NCI-H1930 (cell line): ENCODE results near the gene RPL32.
A peak's percentile ranks its signal among the peaks of the same experiment; 100 is the strongest.

Source experiments
- DNase-seq, 2 experiments: peaks; one replicate each; lab custom pipeline; 2025; lab: John Stamatoyannopoulos, UW

Gene RPL32

DNA sequence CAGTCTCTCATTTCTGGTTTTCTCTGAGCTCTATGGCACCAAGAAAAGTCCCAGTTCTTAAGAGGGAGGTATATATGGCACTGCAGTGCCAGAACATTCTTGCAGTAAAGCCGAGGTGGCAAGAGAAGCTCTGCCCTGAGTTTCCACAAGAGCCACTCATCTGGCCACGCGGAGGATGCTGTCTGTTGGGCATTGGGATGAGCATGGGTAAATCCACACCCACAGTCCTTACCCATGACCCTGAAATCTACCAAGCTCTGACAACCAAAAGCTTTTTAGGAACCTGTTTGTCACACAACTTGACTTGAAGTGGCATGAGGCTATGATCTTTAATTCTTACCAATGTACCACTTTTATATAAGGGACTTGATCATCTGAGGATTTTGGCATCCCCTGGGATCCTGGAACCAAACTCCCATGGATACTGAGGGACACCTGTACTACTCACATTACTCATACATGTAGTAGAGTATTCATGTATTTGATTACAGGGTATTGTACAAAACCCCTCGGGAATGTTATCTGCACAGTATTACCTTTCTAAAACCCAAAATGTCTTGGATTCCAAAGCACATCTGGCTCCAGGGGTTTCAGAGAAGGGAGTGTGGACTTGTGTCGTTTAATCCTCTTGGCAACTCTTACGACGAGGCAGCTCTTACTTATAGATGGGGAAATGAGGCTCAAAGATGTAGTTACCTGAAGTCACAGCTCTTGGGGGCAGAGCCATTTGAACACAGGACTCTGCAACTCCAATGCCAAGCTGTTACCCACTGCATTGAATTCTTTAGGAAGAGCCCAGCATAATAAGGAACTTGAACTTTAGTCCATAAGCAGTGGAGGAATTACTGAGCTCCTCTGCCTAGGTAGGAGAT, 8.8 kb downstream of the RPL32 start:
- DNase-seq: no peak

DNA sequence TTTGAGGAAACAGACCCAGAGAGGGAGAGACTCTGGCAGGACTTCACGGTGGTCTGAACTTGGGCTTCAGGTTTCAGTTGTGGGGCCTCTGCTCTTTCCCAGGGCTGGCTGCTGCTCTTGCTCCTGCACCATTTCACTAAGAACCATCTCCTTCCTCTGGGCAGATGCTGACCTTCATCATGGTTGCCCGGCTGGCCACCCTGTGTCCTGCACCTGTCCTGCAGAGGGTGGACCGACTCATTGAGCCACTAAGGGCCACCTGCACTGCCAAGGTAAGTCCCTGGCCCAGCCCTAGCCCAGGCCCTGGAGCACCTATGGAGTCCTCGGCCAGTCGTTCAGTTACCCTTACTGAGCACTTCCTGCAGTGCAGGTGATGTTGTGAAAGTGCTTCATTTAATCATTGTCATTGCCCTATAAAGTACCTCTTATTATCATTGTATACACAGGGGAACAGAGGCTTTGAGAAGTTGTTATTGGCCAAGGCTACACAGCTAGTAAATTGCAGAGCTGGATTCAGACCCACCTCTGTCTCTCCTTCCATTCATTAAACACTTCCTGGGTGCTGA, 10.0 kb downstream of the RPL32 start:
- DNase-seq: no peak

DNA sequence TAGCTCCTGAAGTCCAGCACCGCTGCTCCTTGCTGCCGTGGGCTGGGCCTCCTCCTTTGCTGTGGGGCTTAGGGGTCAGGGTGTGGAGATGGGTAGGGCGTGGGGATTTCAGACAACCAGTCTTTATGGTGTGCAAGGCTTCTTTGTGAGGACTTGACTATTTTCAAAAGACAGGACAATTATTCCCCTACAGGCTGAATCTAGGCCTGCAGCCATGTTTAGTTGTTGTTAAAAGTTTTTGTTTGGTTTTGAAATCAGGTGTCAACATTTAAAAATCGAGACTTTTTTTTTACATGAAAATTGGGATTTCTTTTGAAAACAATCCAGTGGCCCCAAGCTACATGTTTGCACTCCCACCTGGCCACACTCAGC, 10.6 kb downstream of the RPL32 start:
- no peak for DNase-seq

DNA sequence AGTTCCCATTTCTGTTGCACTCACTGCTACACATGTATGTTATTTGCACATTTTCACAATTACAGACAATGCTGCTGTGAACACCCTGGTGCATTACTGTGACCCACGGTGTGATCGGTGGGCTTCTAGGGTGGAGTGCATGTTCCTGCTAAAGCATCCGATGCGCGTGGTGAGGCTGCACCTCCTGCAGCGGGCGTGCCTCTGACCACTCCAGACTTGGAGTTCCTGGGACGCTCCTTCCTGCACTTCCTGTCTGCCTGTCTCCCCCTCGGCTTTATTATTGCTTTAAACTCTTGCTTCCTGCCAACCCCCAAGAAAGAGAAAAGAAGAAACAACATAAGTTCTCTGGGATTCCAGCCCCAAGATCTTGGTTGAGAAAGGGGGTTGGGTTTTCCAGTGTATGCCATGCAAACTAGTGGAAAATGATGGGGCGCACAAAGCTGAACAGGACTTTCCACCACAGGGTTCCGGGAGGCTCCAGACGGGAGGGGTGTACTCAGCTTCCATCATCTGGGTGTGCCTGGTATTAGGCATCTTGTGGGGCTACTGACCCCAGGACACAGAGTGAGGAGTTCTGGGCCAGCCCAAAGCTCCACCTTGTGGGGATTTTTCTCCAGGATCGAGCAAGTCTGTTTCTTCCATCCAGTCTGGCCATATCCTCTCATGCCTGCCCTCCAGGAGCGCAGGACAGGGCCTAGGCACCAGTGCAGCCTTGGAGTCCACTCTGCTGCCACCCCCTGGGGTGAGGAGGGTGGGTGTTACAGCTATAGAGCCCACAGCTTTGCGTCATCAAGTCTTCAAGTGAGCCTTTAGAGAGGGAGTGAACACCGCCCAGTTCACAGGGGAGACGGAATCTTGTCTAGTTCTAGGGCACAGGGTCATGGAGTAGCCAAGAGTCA, 11.2 kb downstream of the RPL32 start:
- no peak for DNase-seq

DNA sequence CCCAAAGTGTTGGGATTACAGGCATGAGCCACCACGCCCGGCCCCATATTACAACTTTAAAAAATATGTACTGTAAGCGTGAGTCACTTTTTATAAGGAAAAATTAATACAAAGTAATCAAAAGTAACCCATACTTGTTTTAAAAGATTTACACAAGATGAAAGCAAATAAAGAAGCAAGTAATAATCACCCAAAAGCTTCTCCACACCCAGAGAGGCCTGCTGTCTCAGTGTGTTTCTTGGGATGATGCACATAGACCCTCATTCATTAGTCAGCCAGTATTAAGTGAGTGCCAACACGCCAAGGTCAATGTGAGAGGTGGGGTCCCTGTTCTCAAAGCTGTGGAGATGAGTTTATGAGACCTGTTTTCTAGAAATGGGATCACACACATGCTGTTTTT, 12.0 kb downstream of the RPL32 start:
- DNase-seq: no peak

DNA sequence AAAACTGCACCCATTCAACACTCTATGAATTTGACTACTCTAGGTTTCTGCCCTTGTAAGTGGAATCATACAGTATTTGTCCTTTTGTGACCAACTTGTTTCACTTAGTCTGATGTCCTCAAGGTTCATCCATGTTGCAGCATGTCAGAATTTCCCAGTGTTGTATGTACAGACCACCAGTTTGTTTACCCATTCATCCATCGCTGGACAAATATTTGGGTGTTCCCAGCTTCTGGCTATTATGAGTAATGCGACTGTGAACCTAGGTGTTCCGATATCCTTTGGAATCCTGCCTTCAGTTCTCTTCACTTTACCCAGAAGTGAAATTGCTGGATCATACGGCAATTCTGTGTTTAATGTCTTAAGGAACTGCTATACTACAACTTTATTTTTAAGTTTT, 12.6 kb downstream of the RPL32 start:
- DNase-seq: no peak

DNA sequence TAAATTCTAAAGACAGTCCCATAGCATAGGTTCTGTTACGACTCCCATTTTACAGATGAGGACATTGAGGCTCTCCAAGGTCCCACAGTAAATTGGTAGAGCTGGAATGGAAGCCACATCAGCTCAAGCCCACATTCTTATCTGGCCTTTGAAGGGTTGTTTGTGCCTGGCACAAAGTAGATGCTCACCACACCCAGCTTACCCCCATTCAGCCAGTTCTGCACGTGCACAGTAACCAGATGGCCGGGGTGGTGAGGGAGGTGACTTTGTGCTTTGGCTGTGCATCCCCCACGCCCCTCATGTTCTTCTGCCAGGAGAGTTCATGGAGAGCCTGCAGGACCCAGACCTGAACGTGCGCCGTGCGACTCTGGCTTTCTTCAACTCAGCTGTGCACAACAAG, 16.2 kb downstream of the RPL32 start:
- DNase-seq: no peak

DNA sequence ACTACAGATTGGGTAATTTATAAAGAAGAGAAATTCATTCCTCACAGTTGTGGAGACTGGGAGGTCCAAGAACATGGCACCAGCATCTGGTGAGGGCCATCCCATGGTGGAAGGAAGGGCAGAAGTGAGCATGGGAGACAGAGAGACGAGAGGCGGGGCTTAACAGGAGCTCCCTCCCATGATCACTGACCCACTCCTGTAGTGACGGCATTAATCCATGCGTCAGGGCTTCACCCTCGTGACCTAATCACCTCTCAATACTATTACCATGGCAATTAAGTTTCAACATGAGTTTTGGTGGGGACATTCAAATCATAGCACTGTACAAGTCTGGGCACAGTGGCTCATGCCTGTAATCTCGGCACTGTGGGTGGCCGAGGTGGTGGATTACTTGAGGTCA, 17.1 kb downstream of the RPL32 start:
- DNase-seq: no peak

DNA sequence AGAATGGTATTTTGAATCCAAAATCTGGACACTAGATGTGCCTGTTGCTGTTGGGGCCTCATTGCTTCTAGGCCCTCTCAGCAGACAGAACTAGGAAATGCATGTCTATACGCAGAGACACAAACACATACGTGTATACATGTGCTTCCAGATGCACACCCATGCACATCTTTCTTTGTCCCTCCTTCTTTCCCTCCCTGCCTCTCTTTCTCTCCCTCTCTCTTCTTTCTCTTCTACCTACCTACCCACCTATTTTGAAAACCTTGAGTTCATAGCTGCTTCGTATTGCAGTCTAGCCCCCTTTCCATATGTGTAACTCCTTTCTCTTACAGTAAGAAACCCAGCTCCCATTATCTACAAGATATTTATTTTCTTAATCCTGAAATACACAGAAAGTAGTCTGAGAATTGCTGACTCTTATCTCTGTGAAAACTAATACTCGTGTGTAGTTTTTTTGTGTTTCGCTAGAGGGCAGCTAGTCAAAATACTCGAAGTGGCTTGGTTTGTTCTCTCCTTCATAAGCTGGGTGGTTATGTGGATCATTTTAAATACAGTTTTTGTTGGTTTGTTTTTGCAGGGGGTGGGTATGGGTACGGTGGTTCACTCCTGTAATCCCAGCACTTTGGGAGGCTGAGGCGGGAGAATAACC, 18.5 kb downstream of the RPL32 start:
- no peak for DNase-seq

DNA sequence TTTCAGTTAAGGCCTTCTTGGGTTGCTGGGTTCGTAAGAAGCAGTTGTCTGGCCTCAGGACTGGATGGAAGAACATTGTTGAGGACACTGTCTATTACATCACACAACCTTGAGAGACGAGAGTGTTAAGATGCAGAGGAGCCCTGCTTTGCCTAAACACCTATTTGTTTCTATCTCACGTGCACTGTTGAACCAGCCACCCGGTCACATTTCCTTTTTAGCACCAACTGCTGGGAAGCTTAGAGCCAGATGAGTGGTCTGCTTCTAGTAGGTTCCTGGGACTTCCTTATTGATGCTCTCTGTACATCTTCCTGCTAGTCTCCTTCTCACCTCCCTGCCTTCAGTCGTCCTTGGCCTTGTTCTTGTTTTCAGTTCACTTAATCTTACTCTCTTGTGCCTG, 22.6 kb downstream of the RPL32 start:
- no peak for DNase-seq

DNA sequence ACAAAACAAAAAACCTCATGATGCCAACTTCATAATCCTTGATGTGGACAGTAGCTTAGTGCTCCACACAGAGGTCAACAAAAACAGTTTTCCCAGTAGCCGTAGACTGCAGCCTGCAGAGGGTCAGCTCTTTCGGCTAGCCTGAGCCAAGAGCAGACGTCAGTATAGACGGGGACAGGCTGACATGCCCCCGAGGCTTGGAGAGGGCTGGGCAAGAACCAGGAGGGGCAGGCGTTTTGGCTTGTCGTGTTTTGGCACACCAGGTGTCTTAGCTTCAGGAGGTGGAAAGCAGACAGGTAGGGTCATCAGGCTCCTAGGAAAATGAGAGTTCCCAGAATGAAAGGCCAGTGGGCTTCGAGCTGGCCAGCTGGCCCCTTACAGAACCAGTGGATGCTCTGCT, 23.1 kb downstream of the RPL32 start:
- no peak for DNase-seq

DNA sequence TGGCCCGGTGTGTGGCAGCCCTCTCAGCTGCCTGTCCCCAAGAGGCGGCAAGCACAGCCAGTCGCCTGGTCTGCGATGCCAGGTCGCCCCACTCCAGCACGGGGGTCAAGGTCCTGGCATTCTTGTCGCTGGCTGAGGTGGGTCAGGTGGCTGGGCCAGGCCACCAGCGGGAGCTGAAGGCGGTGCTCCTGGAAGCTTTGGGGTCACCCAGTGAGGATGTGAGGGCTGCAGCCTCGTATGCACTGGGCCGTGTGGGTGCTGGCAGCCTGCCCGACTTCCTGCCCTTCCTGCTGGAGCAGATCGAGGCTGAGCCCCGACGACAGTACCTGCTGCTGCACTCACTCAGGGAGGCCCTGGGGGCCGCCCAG, 24.0 kb downstream of the RPL32 start:
- DNase-seq: no peak

DNA sequence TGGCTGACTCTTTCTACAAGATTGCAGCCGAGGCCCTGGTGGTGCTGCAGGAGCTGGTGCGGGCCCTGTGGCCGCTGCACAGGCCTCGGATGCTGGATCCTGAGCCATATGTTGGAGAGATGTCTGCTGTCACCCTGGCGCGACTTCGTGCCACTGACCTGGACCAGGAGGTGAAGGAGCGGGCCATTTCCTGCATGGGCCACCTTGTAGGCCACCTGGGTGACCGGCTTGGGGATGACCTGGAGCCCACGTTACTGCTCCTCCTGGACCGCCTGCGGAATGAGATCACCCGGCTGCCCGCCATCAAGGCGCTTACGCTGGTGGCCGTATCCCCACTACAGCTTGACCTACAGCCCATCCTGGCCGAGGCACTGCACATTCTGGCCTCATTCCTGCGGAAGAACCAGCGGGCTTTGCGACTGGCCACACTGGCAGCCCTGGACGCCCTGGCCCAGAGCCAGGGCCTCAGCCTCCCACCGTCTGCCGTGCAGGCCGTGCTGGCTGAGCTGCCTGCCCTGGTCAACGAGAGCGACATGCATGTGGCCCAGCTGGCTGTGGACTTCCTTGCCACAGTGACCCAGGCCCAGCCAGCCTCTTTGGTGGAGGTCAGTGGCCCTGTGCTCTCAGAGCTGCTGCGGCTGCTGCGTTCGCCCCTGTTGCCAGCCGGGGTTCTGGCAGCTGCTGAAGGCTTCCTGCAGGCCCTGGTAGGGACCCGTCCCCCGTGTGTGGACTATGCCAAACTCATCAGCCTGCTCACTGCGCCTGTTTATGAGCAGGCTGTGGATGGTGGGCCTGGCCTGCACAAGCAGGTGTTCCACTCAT, 24.6 kb downstream of the RPL32 start:
- DNase-seq: no peak

DNA sequence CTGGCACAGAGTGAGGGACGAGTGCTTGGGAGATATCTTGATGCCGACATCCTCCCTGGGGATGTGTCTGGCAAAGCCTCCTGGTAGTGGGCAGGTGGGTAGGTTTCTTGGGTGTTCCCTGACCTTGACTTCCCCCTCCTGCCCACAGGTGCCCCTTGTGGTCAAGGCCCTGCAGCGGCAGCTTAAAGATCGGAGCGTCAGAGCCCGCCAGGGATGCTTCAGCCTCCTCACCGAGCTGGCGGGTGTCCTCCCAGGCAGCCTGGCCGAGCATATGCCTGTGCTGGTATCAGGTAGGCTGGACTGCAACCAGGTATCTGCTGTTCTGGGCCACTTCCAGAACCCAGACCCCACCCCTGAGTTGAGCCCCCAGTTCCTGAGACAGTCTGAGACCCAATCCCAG, 25.6 kb downstream of the RPL32 start:
- DNase-seq: no peak

DNA sequence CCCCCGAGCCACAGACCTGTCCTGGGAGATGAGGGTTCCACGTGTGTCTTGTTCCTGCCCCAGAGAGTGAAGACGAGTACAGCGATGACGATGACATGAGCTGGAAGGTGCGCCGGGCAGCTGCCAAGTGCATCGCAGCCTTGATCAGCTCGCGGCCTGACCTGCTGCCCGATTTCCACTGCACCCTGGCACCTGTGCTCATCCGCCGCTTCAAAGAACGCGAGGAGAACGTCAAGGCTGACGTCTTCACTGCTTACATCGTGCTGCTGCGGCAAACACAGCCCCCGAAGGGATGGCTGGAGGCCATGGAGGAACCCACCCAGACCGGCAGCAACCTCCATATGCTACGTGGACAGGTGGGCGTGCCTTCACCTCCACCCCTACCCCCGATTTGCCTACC, 26.3 kb downstream of the RPL32 start:
- no peak for DNase-seq

DNA sequence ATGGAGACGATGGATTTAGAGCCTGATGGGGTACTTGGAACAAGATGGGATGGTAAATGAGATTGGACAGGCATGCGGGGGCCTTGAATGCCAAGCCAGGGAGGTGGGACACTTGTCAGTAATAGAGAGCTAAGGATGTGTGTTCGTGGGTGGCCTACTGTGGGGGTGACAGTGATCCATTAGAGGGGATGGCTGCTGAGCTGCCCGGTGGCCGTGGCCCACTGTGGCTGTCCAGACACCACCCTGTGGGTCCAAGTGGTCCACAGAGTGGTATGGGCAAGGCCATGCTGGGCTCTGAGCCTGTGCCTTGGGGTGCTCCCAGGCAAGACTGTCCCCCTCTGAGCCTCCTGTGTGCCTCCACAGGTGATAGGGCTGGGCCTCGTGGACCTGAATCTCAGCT, 27.4 kb downstream of the RPL32 start:
- DNase-seq: no peak

DNA sequence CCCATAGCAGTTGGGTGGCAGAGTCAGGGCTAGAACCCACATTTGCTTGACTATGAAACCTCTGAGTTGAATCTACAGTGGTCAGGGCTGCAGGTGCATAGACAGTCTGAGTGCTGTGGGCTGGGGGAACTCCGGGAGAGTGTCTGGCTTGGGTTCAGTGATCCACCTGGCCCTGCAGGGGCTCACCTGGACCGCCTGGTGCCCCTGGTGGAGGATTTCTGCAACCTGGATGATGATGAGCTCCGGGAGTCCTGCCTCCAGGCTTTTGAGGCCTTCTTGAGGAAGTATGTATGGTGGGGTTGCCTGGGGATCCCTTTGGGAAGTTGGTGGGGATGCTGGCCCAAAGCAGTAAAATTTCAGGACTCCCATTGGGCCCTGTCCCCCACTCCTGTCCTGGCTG, 28.6 kb downstream of the RPL32 start:
- no peak for DNase-seq

DNA sequence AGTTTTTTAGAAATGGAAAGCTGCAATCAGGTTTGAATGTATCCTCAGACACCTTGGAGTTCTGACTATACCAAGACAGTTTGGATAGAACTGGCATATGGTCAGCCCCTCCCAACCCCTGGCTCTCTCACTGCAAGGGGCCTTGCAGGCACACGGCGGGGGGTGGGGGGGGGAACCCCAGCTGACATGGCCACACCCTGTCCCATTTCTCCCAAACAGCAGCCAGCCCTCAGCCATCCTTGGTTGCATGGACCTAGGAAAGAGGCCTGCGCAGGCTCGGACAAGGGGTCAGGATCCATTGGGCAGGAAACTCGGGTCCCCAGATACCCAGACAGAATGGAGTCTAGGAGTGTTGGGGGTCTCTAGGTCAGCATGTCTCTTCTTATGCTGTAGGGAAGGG, 30.4 kb downstream of the RPL32 start:
- DNase-seq: no peak

DNA sequence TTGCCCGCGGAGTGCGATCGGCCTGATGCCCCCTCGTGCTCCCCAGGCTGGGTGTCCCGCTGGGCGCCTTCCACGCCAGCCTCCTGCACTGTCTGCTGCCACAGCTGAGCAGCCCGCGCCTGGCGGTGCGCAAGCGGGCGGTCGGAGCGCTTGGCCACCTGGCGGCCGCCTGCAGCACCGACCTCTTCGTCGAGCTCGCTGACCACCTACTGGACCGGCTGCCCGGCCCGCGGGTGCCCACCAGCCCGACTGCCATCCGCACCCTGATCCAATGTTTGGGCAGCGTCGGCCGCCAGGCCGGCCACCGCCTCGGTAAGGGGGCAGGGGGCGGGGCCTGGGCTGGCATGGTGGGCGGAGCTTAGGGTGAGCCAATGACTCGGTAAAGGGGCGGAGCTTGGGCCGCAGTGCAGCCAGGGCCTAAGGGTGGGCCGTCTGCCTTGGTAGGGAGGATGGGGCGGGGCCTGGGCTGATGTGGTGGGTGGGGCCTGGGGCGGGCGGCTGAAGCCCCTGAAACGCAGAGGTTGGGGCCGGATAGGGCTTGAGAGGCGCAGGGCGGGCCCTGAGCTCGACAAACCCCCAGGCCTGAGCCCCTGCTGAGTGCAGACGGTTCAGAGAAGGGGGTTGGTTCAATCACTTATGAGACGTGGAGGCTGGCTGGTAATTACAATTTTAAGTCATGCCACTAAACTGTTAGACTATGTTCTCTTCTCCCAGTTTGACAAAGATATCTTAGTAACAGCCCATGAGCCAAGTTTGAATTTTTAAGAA, 31.2 kb downstream of the RPL32 start:
- peak; percentile 84 to 87 for DNase-seq

DNA sequence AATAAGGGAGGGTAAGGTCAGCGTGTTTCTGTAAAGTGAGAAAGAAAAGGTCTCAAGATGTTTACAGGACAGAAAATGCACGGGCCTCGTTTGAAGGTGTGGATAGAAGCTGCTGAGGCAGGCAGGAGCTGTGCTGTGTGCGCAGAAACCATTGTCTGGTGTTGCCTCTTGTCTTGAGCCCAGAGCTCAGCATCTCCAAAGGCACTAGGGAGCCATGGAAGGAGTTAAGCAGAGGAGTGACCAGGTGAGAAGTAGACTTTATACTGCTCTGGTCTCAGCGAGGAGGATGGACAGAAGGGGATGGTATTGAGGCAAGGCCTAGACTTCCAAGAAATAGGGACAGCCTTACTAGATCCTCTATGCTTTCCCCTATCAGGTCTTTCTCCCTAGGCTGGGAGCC, 31.9 kb downstream of the RPL32 start:
- DNase-seq: no peak

DNA sequence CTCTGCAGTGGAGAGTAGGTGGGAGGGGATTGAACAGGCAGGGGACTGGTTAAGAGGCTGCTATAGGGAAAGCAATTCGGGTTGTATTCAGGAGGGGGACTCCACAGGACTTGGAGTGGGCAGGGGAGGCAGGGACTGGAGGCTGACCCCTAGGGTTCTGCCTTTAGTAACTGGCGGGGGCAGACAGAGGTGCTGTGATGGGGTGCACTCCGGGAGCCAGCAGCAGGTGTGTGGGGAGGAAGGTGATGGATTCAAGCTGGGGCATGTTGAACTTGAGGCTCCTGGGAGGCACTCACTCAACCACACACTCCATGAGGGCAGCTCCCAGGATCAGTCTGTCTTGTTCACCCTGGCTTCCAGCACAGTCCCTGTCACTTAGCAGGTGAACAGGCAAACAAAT, 32.4 kb downstream of the RPL32 start:
- no peak for DNase-seq
